Mesothelial cell of epicardium (in vitro differentiated cells): ENCODE data around the gene SOCS3. TPM values are rescaled to one million over a fixed set of nuclear protein-coding genes. Genes with fewer than 3 reads are reported as not detected.

Source experiments
- DNase-seq, 2 experiments: peaks; one replicate each; pipeline ENCODE4 v3.0.0; 2021; ENCODE audit warnings: low spot score in 2 of 2; ENCODE audit not compliant: unreplicated experiment in 2 of 2
- H3K27ac Mint-ChIP-seq: 2 replicates; pipeline ENCODE4 v1.8.0; 2021; ENCODE audit warnings: mixed read lengths
- H3K27me3 Mint-ChIP-seq: 2 replicates; pipeline ENCODE4 v1.8.0; 2021; ENCODE audit warnings: low read depth, mixed read lengths
- H3K36me3 Mint-ChIP-seq: 2 replicates; pipeline ENCODE4 v1.8.0; 2021; ENCODE audit warnings: mixed read lengths
- H3K4me1 Mint-ChIP-seq: 2 replicates; pipeline ENCODE4 v1.8.0; 2021; ENCODE audit warnings: mixed read lengths
- H3K4me3 Mint-ChIP-seq: 2 replicates; pipeline ENCODE4 v1.8.0; 2021; ENCODE audit warnings: mild to moderate bottlenecking, moderate library complexity, mixed read lengths
- H3K9me3 Mint-ChIP-seq: 2 replicates; pipeline ENCODE4 v1.8.0; 2021; ENCODE audit warnings: mixed read lengths
- total RNA-seq: library from RNA; stranded (reverse); gene quantifications from 3 replicates; pipeline ENCODE4 v1.2.1, GENCODE V29; 2021
- TF ChIP-seq, protein P1 (sequence below): fragments of 200-600 bp; sonication (generic); IDR thresholded peaks from one replicate; pipeline ENCODE4 v1.5.0; 2021; ENCODE audit warnings: antibody characterized with exemption; ENCODE audit not compliant: unreplicated experiment

SOCS3 gene
- total RNA-seq, 1 donor from 2014 or later, result 45.7 TPM

DNA sequence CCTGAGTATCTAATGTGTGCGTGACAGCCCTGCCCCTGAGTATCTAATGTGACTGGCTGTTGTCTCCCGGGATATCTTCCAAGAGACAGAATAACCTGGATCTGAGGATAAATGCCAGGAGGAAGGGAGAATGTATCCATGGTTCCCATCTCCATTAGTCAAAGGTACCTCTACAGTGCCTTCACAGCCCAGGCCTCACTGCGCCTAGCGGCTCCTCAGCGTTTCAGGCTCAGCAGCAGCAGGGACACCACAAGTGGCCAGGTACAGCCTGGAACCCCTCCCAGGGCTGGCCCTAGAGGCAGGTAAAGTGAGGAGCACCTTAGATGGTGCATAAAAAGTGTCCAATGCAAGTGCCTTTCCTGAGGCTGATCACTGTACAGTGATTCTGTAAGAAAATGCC lies 32.0 kb downstream of the SOCS3 start:
- H3K36me3 Mint-ChIP-seq, result no peaks in the 10 kb centered on the region
- no peak for DNase-seq
- no peaks in the 10 kb centered on the region for H3K9me3 Mint-ChIP-seq
- no peaks in the 10 kb centered on the region for H3K27me3 Mint-ChIP-seq
- peaks cover 24% of the 10 kb centered on the region for H3K4me1 Mint-ChIP-seq
- TF ChIP-seq, protein P1, sequence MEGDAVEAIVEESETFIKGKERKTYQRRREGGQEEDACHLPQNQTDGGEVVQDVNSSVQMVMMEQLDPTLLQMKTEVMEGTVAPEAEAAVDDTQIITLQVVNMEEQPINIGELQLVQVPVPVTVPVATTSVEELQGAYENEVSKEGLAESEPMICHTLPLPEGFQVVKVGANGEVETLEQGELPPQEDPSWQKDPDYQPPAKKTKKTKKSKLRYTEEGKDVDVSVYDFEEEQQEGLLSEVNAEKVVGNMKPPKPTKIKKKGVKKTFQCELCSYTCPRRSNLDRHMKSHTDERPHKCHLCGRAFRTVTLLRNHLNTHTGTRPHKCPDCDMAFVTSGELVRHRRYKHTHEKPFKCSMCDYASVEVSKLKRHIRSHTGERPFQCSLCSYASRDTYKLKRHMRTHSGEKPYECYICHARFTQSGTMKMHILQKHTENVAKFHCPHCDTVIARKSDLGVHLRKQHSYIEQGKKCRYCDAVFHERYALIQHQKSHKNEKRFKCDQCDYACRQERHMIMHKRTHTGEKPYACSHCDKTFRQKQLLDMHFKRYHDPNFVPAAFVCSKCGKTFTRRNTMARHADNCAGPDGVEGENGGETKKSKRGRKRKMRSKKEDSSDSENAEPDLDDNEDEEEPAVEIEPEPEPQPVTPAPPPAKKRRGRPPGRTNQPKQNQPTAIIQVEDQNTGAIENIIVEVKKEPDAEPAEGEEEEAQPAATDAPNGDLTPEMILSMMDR, result no peak
- H3K27ac Mint-ChIP-seq, result no peak overlapping the region
- H3K4me3 Mint-ChIP-seq, result no peak overlapping the region

DNA sequence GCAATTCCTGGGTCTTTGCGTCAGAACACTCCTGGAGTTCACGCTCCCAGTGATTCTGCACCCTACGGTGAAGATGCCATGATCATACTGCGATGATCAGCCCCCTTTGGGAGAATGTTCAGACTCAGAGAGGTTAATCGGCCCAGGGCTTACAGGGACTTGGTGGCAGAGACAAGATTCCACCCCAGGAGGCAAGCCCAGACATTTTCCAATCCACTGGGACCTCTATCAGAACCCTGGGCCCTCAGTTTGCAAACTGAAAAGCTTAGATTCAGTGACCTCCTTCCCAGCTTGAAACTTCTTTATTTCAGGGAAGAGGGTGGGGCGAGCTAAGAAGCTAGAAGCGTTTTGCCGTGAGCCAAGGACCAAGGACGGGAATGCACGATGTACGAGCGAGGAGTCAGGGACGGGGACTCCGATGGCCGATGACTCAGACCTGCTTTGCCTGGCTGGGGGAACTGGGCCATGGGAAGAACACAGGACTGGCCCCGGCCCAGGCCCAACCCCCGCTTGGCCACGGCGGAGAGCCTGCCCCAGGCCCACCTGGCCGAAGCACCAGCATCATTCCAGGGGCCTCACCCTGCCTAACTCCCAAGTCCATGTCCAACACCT lies 34.7 kb downstream of the SOCS3 start:
- Mint-ChIP-seq H3K9me3 (no peaks in the 10 kb centered on the region), H3K36me3 (no peaks in the 10 kb centered on the region), H3K4me1 (peaks cover 23% of the 10 kb centered on the region), H3K4me3 (no peak overlapping the region), H3K27ac (peak overlapping the region; percentile 98), H3K27me3 (no peaks in the 10 kb centered on the region)
- TF ChIP-seq, protein P1, result no peak
- no peak for DNase-seq

DNA sequence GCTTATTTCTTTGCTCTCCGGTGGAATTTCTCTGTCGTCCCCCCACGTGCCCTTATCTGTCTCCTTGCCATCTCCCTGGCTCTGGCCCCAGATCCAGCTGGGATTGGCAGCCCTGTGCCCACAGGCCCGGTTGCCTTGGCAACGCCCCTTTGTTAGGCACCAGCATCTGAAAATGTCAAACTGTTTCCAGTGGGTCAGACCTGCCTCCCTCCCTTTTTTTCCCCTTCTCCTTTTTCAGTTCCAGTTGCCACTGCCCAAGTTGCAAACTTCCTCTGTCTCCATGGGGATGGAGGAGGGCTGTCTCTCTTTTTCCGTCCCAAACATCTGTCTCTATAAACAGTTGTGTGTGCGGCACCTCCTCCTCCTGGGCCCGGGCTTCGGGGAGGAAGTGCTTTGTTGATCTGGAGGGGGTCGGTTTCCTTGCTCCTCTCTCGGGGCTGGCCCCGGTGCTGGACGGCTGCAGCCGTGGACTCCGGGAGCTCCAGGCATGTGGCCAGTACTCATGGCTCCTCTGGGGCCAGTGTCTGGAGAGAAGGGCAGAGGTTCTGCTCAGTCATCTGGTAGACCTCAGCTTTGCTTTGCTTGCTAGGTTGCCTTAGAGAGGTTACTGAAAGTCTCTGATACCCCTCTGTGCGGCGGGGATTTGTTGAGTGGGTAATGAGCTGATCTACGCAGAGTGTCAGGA lies 35.3 kb downstream of the SOCS3 start:
- no peak for DNase-seq
- H3K4me1 Mint-ChIP-seq, result peaks cover 23% of the 10 kb centered on the region
- no peaks in the 10 kb centered on the region for H3K9me3 Mint-ChIP-seq
- H3K27me3 Mint-ChIP-seq, result no peaks in the 10 kb centered on the region
- no peaks in the 10 kb centered on the region for H3K36me3 Mint-ChIP-seq
- peak overlapping the region; percentile 31 for H3K4me3 Mint-ChIP-seq
- H3K27ac Mint-ChIP-seq, result peak overlapping the region; percentile 98
- TF ChIP-seq, protein P1, result no peak

DNA sequence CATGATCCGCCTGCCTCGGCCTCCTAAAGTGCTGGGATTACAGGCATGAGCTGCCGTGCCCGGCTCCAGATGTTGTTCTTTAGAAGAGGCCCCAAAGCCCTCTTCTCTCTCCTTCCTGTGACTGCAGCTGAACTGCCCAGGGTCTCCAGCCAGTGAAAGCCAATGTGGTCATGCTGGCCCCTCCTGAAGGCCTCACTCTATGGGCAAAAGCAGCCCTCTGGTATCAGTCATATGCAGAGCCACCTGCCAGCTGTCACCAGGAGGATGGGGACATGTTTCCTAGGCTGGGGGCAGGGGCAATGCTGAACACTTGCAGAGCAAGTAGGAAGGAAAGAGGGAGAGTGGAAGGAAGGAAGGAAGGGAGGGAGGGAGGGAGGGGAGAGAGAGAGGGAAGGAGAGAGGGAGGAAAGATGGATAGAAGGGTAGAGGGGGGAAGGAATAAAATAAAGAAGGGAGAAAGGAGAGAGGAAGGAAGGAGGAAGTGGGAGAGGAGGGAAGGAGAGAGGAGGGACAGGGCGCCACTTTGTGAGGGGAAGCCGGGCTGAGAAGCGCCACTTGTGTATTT lies 36.0 kb downstream of the SOCS3 start:
- Mint-ChIP-seq H3K27me3 (no peaks in the 10 kb centered on the region), H3K4me3 (no peak overlapping the region), H3K36me3 (no peaks in the 10 kb centered on the region), H3K9me3 (no peaks in the 10 kb centered on the region), H3K4me1 (peaks cover 23% of the 10 kb centered on the region), H3K27ac (peak overlapping the region; percentile 98)
- DNase-seq, result no peak
- TF ChIP-seq, protein P1, result no peak

DNA sequence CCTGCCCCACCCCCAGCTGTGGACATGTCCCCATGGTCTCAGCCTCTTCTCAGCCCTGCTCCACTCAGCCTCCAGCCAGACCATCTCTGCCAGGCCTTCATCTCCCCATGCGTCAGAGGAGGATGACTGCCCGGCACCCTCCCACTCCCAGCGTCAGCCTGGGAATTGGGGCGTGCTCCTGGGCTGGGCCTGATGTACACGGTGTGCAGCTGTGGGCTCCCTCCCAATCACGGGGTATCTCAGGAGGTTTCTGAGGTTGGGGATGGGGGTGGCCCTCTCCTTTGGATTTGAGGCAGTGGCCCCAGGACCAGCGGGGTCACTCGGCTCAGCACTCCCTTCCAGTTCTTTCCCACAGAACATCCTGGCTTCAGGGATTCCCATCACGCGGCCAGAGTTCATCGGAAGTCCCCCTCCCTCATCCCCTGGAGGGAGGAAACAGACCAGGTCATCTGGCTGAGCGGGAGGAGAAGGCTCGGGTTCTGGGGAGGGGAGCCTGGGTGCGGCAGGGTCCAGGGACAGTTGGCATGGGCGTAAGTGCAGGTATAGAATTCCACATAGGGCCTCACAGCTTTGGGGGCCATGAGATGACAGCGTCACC lies 36.9 kb downstream of the SOCS3 start:
- DNase-seq, result no peak
- peak overlapping the region; percentile 81 for H3K27ac Mint-ChIP-seq
- H3K4me1 Mint-ChIP-seq, result peaks cover 25% of the 10 kb centered on the region
- no peak overlapping the region for H3K4me3 Mint-ChIP-seq
- no peaks in the 10 kb centered on the region for H3K36me3 Mint-ChIP-seq
- no peaks in the 10 kb centered on the region for H3K9me3 Mint-ChIP-seq
- TF ChIP-seq, protein P1, result no peak
- H3K27me3 Mint-ChIP-seq, result no peaks in the 10 kb centered on the region
